Peyer's patch (tissue), 4 donors: ENCODE measurements around the gene ZNF48. TPM values are rescaled to one million over a fixed set of nuclear protein-coding genes. Genes with fewer than 3 reads are reported as not detected.

Source experiments
- DNase-seq, 3 donors: peaks; one replicate each; pipeline ENCODE4 v3.0.0-alpha.2; 2017 to 2019
- H3K27ac ChIP-seq, 4 donors: fragments of 200-600 bp; sonication (generic); one replicate each; pipeline ENCODE4 v1.5.1; 2016 to 2019
- H3K27me3 ChIP-seq, 2 donors: fragments of 200-600 bp; sonication (generic); one replicate each; pipeline ENCODE4 v1.5.1; 2019
- H3K36me3 ChIP-seq, 3 donors: fragments of 200-600 bp; sonication (generic); one replicate each; pipeline ENCODE4 v1.5.1; 2016 to 2019
- H3K4me1 ChIP-seq, 4 donors: fragments of 200-600 bp; sonication (generic); one replicate each; pipeline ENCODE4 v1.5.1; 2016 to 2019
- H3K4me3 ChIP-seq, 4 donors: fragments of 200-600 bp; sonication (generic); 1 replicate in 3 of 4; 2 replicates in 1 of 4; pipeline ENCODE4 v1.5.1; 2016 to 2019; ENCODE audit warnings: mild to moderate bottlenecking in 1 of 4
- H3K9me3 ChIP-seq, 4 donors: fragments of 200-600 bp; sonication (generic); one replicate each; pipeline ENCODE4 v1.5.1; 2016 to 2019; ENCODE audit warnings: mild to moderate bottlenecking in 1 of 4
- CTCF ChIP-seq, 6 experiments: fragments of 450-650 bp in 4 of 6; fragments of 200-600 bp in 2 of 6; sonication (generic) in 1 of 6; IDR thresholded peaks; one replicate each; pipeline ENCODE4 v1.5.1; 2017 to 2019; ENCODE audit warnings: antibody characterized with exemption in 6 of 6, mild to moderate bottlenecking in 3 of 6, moderate library complexity in 1 of 6
- POLR2A ChIP-seq, 2 donors: fragments of 450-650 bp; IDR thresholded peaks; one replicate each; pipeline ENCODE4 v1.5.1; 2017; ENCODE audit warnings: antibody characterized with exemption in 2 of 2, mild to moderate bottlenecking in 2 of 2, moderate library complexity in 2 of 2
- small RNA-seq, 2 donors: library from RNA; depleted of rRNA; stranded (forward); fragments of <200 nt; gene quantifications; one replicate each; pipeline ENCODE3, GENCODE V24; 2016
- total RNA-seq, 4 donors: library from RNA; depleted of rRNA; stranded (reverse); fragments of >200 nt; gene quantifications; one replicate each; pipeline ENCODE4 v1.1.0, GENCODE V29; 2016

ZNF48 gene
- total RNA-seq, 4 donors from 2014 or later = 4.2 to 9.7 (median 7.1) TPM

GRCh38 chr16:30445408-30446202 is 50.4 kb downstream of the ZNF48 start, which contains the start of gene SEPHS2:
Gene SEPHS2, minus strand, starts transcription at chr16:30445874. Its CDS starts 147 bp downstream, at chr16:30445727.
- Histone ChIP-seq H3K36me3 (peaks cover 0 to 14% (median 0%) of the 10 kb centered on the region in 3 donors), H3K4me3 (peak within 1 kb of the TSS; percentile 71 to 94 (median 86)), H3K27me3 (no peaks in the 10 kb centered on the region), H3K9me3 (no peaks in the 10 kb centered on the region), H3K27ac (peak within 1 kb of the TSS; percentile 92 to 96 (median 94)), H3K4me1 (peaks cover 0 to 24% (median 12%) of the 10 kb centered on the region in 4 donors)
- peak; percentile 97 to 100 (median 99) for DNase-seq
- peak; percentile 94 to 98 for TF ChIP-seq POLR2A (IDR thresholded peaks at IDR 0.05)
- TF ChIP-seq CTCF (IDR thresholded peaks at IDR 0.05) = peak in 5 of 6 experiments; percentile 1 to 46 (median 38)

GRCh38 chr16:30446203-30446595 is 51.0 kb downstream of the ZNF48 start:
- Histone ChIP-seq H3K27me3 (no peaks in the 10 kb centered on the region), H3K4me3 (peak overlapping the region; percentile 71 to 94 (median 86)), H3K36me3 (peaks cover 0 to 14% (median 0%) of the 10 kb centered on the region in 3 donors), H3K9me3 (no peaks in the 10 kb centered on the region), H3K4me1 (peaks cover 0 to 24% (median 12%) of the 10 kb centered on the region in 4 donors), H3K27ac (peak overlapping the region; percentile 92 to 96 (median 94))
- DNase-seq = no peak
- TF ChIP-seq POLR2A (IDR thresholded peaks at IDR 0.05) (no peak), CTCF (IDR thresholded peaks at IDR 0.05) (no peak)

- DNase-seq = no peak
- Histone ChIP-seq H3K36me3 (peaks cover 0 to 14% (median 0%) of the 10 kb centered on the region in 3 donors), H3K9me3 (no peaks in the 10 kb centered on the region), H3K27me3 (no peaks in the 10 kb centered on the region), H3K4me3 (no peak overlapping the region), H3K4me1 (peaks cover 6 to 24% (median 12%) of the 10 kb centered on the region in 4 donors), H3K27ac (peak overlapping the region in 3 of 4 donors; percentile 92 to 96 (median 94))
- TF ChIP-seq POLR2A (IDR thresholded peaks at IDR 0.05) (peak in 1 of 2 donors; percentile 22), CTCF (IDR thresholded peaks at IDR 0.05) (no peak)
Observed at GRCh38 chr16:30447512-30448226, 52.4 kb downstream of the ZNF48 start.

- Histone ChIP-seq H3K9me3 (no peaks in the 10 kb centered on the region), H3K27me3 (no peaks in the 10 kb centered on the region), H3K4me1 (peaks cover 7 to 16% (median 11%) of the 10 kb centered on the region in 4 donors), H3K36me3 (peaks cover 0 to 4% (median 0%) of the 10 kb centered on the region in 3 donors), H3K4me3 (no peak overlapping the region), H3K27ac (no peak overlapping the region)
- TF ChIP-seq CTCF (IDR thresholded peaks at IDR 0.05) = no peak
- TF ChIP-seq POLR2A (IDR thresholded peaks at IDR 0.05) = no peak
- DNase-seq = no peak
Observed at GRCh38 chr16:30449116-30449435, 53.9 kb downstream of the ZNF48 start.

Small RNAs within 50 kb of the gene (small RNA-seq; reads per million reads assigned to genes)
- gene RF00406 = 0 to 1.7 reads per million in 2 donors

Other genes starting within 250 kb of the ZNF48 start
- gene CORO1A, start 211.8 kb upstream of the ZNF48 start, total RNA-seq = 100 to 1,000 TPM in 1 of 4 donors, 10 to 100 TPM in 3; 21.2 to 205 (median 32.1) TPM
- gene BOLA2B, start 201.8 kb upstream of the ZNF48 start, total RNA-seq = 100 to 1,000 TPM; 227 to 487 (median 370) TPM
- gene SLX1A, start 201.5 kb upstream of the ZNF48 start, total RNA-seq = 100 to 1,000 TPM in 3 of 4 donors, 10 to 100 TPM in 1; 56.1 to 283 (median 260) TPM
- gene SULT1A3, start 196.2 kb upstream of the ZNF48 start, total RNA-seq = 100 to 1,000 TPM in 3 of 4 donors, 10 to 100 TPM in 1; 97.4 to 195 (median 133) TPM
- gene NPIPB13, start 146.9 kb upstream of the ZNF48 start, total RNA-seq = 1 to 10 TPM in 3 of 4 donors, not detected in 1; 5.9 to 9.9 (median 8.3) TPM
- 10 to 100 TPM; 32.2 to 39.9 (median 35.3) TPM for gene CD2BP2, start 40.1 kb upstream of the ZNF48 start, total RNA-seq
- gene TBC1D10B, start 24.9 kb upstream of the ZNF48 start, total RNA-seq = 10 to 100 TPM; 37.1 to 58.2 (median 48.9) TPM
- not detected for gene MYL11, start 20.6 kb upstream of the ZNF48 start, total RNA-seq
- 10 to 100 TPM in 2 of 4 donors, 1 to 10 TPM in 2; 7.2 to 65.2 (median 9.8) TPM for gene SEPTIN1, start 12.9 kb upstream of the ZNF48 start, total RNA-seq
- gene ZNF771, start 12.2 kb downstream of the ZNF48 start, total RNA-seq = 10 to 100 TPM in 2 of 4 donors, 1 to 10 TPM in 2; 5.4 to 15.7 (median 8.5) TPM
- 10 to 100 TPM; 20.7 to 33.3 (median 27.6) TPM for gene DCTPP1, start 34.6 kb downstream of the ZNF48 start, total RNA-seq
- 100 to 1,000 TPM in 2 of 4 donors, 10 to 100 TPM in 2; 47.9 to 130 (median 106) TPM for gene SEPHS2, start 50.5 kb downstream of the ZNF48 start, total RNA-seq
- 10 to 100 TPM in 3 of 4 donors, 1 to 10 TPM in 1; 4.3 to 52.0 (median 13.0) TPM for gene ITGAL, start 77.3 kb downstream of the ZNF48 start, total RNA-seq
- 10 to 100 TPM; 19.8 to 64.8 (median 54.1) TPM for gene ZNF768, start 131.1 kb downstream of the ZNF48 start, total RNA-seq
- 10 to 100 TPM; 12.4 to 22.8 (median 19.1) TPM for gene ZNF747, start 139.4 kb downstream of the ZNF48 start, total RNA-seq
- 10 to 100 TPM in 3 of 4 donors, 1 to 10 TPM in 1; 5.8 to 22.5 (median 19.8) TPM for gene ZNF764, start 163.0 kb downstream of the ZNF48 start, total RNA-seq
- 10 to 100 TPM; 38.6 to 53.3 (median 41.1) TPM for gene ZNF688, start 176.3 kb downstream of the ZNF48 start, total RNA-seq
- 10 to 100 TPM; 13.7 to 55.0 (median 29.3) TPM for gene ZNF785, start 190.3 kb downstream of the ZNF48 start, total RNA-seq
- gene ZNF689, start 215.0 kb downstream of the ZNF48 start, total RNA-seq = 10 to 100 TPM in 2 of 4 donors, 1 to 10 TPM in 2; 7.5 to 12.5 (median 9.9) TPM